ENCODE data around the gene IVD. TPM values are rescaled to one million over a fixed set of nuclear protein-coding genes. Genes with fewer than 3 reads are reported as not detected.
A peak's percentile ranks its signal among the peaks of the same experiment; 100 is the strongest.
"Not testable (repeated sequence)": the region's sequence is repeated elsewhere in the genome, so short reads cannot be mapped to it uniquely, and the experiment has no call there.

Gene IVD
- polyA plus RNA-seq, 3 donors from 2014 or later: 41.8 to 63.0 (median 60.6) TPM

DNA sequence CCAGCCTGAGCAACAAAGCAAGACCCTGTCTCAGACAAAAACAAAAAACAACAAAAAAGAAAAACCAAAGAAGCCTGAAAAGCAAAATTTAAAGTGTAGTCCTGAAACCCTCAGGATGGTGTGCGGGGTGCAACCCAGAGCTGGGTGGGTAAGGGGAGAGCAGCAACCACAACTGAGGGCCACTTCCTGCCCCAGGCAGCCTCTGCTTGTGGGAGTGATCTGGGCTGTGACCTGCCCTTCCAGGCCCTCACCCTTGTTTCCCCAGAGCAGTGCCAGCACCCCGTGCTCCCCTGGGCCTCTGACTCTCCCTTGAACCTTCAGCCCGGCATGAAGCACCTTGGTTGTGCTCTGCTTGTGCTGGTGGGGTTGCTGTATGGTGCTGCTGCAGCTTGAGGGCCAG is 48.3 kb downstream of the IVD start:
- not testable (repeated sequence) for H3K27me3 Mint-ChIP-seq (ENCODE audit: low read depth in 3 of 3); H3K9me3 Mint-ChIP-seq; H3K36me3 Mint-ChIP-seq
- Mint-ChIP-seq H3K27ac (peak overlapping the region; percentile 88 to 96 (median 92)), H3K4me1 (peaks cover 83 to 86% of the 10 kb centered on the region in 2 donors), H3K4me3 (peak overlapping the region; percentile 81 to 92 (median 83))
- DNase-seq: peak; percentile 39 to 47 (median 43)

DNA sequence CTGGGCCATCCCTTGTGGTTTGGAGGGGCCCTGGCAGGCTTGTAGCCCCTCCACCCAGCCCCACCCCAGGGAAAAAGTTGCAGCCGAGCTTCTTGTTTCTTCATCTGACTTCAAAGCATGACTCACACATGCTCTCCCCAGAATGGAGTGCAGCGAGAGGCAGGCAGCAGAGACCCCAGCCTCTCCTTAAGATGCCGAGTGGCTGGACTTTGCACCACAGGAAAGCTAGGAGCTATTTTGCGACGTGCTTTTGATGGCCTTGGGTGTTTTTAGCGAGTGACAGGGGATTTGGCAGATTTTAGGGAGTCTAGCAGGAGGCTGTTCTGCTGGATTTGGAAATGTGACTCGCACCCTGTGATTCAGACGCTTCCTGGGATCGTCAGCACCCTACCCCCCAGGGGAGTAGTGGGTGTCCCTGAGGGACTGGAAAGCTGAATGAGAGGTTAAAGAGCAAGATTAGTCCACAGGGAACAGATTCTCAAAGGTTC is 49.4 kb downstream of the IVD start:
- Mint-ChIP-seq H3K9me3 (no peaks in the 10 kb centered on the region), H3K36me3 (peaks cover 0 to 2% (median 0%) of the 10 kb centered on the region in 3 donors), H3K27me3 (ENCODE audit: low read depth in 3 of 3) (peaks cover 0 to 9% (median 3%) of the 10 kb centered on the region in 3 donors), H3K4me1 (peaks cover 76% of the 10 kb centered on the region in 2 donors), H3K27ac (peak overlapping the region; percentile 88 to 96 (median 92)), H3K4me3 (peak overlapping the region; percentile 74 to 92 (median 82))
- DNase-seq: no peak

DNA sequence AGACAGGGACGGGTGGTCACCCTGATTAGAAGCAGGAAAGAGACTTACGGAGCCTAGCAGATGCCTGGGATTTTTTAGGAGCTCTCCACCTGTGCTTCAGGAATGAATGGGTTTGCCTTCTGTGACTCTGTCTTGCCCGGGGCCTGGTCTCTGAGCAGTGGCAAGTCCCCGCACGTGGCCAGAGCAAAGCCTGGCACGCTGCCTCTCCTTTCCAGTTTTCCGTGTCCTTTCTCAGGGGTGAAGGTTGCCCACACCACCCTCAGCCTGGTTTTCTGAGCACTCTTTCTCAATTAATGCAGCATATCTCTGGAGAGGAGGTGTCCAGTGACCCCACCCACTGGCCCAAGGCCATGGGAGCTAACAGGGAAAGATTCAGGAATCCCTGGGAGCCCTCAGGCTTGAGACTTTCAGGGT is 50.7 kb downstream of the IVD start:
- Mint-ChIP-seq H3K4me1 (peaks cover 65 to 66% of the 10 kb centered on the region in 2 donors), H3K27me3 (ENCODE audit: low read depth in 3 of 3) (peaks cover 0 to 6% (median 3%) of the 10 kb centered on the region in 3 donors), H3K27ac (peak overlapping the region; percentile 77 to 95 (median 92)), H3K36me3 (no peaks in the 10 kb centered on the region), H3K4me3 (peak overlapping the region in 3 of 5 donors; percentile 16 to 53 (median 48)), H3K9me3 (no peaks in the 10 kb centered on the region)
- no peak for DNase-seq

DNA sequence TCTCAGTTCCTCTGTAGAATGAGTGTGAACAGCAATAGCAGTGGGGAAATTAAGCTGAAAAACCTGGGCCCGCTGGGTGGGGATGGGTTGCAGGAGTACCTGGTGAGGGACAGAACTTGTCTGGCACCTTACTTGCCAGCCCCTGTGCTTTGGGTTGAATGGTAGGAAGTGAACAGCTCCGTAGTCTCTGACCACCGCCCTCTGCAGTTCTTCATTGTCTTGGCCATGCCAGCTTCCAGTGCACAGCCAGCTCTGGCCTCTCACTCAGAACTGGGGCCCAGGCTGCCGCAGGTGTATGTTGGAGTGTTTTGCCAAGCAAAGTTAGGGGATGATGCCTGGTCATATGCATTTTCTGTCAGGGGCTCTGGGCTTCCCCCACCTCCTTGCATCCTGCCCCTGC is 51.1 kb downstream of the IVD start:
- Mint-ChIP-seq H3K9me3 (no peaks in the 10 kb centered on the region), H3K4me1 (peaks cover 60 to 62% of the 10 kb centered on the region in 2 donors), H3K27ac (peak overlapping the region in 5 of 6 donors; percentile 36 to 95 (median 77)), H3K4me3 (peak overlapping the region in 1 of 5 donors; percentile 30), H3K36me3 (no peaks in the 10 kb centered on the region), H3K27me3 (ENCODE audit: low read depth in 3 of 3) (peaks cover 0 to 9% (median 3%) of the 10 kb centered on the region in 3 donors)
- DNase-seq: no peak

DNA sequence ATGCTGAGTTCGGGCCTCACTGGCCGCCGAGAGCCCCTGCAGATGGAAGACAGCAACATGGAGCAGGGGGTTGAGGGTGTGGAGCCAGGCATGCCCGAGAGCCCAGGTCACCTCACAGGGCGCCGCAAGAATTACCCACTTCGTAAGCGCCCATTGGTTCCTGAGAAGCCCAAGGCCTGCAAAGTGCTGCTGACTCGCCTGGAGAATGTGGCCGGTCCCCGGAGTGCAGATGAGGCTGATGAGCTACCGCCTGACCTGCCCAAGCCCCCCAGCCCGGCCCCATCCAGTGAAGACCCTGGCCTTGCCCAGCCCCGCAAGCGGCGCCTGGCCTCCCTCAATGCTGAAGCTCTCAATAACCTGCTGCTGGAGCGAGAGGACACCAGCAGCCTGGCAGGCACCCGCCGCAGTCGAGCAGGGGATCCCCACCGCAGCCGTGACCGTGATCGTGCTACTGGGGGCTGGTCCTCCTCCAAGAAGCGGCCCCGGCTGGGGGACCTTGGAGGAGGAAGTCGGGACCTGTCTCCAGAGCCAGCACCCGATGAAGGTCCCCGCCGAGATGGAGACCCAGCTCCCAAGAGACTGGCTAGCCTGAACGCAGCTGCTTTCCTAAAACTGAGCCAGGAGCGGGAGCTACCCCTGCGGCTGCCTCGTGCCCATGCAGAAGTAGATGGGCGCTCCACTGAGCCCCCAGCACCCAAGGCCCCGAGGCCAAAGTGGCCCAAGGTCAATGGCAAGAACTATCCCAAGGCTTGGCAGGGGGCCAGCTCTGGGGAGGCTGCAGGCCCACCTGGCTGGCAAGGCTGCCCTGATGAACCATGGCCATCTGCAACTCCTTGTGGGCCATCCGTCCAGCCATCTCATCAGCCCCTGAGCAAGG is 53.1 kb downstream of the IVD start:
- DNase-seq: no peak
- Mint-ChIP-seq H3K9me3 (no peaks in the 10 kb centered on the region), H3K4me3 (no peak overlapping the region), H3K36me3 (peaks cover 0 to 5% (median 0%) of the 10 kb centered on the region in 3 donors), H3K4me1 (peaks cover 40 to 42% of the 10 kb centered on the region in 2 donors), H3K27me3 (ENCODE audit: low read depth in 3 of 3) (peaks cover 0 to 11% (median 3%) of the 10 kb centered on the region in 3 donors), H3K27ac (no peak overlapping the region)

DNA sequence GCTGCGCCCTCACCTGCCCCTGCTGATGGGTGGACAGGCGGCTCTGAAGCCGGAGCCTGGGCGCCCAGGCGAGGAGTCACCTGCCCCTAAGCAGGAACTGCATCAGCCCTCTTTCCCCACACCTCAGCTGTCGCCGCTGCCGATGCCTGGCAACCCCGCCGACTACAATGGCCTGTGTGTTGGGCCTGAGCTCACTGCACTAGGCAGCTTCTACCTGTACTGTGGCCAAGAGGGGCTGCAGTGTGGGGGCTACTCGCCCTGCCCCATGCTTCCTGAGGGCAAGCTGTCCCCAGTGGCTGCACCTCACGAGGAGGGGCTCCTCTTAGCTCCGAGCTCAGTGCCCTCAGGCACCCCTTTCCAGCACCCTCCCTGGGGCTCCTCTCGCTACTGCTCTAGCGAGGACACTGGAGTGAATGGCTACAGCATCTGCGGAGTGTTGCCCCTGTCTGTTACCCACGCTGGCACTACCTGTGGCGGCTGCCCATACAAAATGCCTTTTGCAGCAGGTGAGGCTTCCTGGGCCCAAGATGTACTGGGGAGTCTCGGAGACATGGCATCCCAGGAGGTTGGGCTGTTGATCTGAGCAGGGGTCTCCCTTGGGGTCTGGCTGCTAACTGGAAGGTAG is 53.9 kb downstream of the IVD start:
- H3K36me3 Mint-ChIP-seq: peaks cover 0 to 5% (median 0%) of the 10 kb centered on the region in 3 donors
- H3K27ac Mint-ChIP-seq: no peak overlapping the region
- H3K4me3 Mint-ChIP-seq: no peak overlapping the region

DNA sequence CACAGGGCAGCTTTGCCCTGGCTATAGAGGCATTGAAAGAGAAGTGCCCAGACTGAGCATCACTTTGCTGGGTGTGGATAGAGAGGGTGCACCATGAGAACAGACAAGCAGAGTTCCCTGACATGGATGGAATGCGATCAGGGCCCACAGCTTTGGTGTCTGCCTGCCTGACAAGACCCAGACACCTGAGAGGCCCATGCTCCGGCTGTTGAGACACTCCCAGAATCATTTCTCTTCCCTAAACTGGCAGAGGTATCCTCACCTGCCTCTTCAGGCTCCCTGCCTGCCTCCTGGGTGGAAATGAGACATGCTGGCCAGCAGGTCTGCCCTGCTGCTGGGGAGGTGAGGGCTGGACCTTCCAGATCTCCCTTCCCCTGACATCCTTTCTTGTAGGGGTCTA is 54.8 kb downstream of the IVD start:
- Mint-ChIP-seq H3K27ac (no peak overlapping the region), H3K36me3 (peaks cover 0 to 7% (median 0%) of the 10 kb centered on the region in 3 donors)

More for the DNA sequence above, 53.9 kb downstream of the IVD start:
- Mint-ChIP-seq H3K4me1 (peaks cover 33 to 34% of the 10 kb centered on the region in 2 donors), H3K9me3 (no peaks in the 10 kb centered on the region), H3K27me3 (ENCODE audit: low read depth in 3 of 3) (peaks cover 0 to 11% (median 2%) of the 10 kb centered on the region in 3 donors)
- no peak for DNase-seq

DNA sequence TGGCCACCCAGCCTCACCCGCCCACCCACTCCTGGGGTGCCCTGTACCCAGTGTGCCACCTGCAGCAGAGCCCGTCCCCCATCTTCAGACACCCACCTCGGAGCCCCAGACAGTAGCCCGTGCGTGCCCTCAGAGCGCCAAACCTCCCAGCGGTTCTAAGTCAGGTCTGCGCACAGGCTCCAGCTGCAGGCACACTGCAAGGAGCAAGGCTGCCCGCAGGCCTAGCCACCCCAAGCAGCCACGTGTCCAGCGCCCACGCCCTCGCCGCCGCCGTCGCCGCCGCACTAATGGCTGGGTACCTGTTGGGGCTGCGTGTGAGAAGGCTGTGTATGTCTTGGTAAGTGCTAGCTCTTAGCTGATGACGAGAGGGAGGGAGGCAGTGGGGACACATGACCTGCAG is 56.4 kb downstream of the IVD start:
- Mint-ChIP-seq H3K36me3 (peaks cover 0 to 14% (median 0%) of the 10 kb centered on the region in 3 donors), H3K27ac (no peak overlapping the region), H3K27me3 (ENCODE audit: low read depth in 3 of 3) (peaks cover 0 to 5% (median 0%) of the 10 kb centered on the region in 3 donors), H3K4me3 (no peak overlapping the region), H3K4me1 (peaks cover 8 to 9% of the 10 kb centered on the region in 2 donors), H3K9me3 (no peaks in the 10 kb centered on the region)
- no peak for DNase-seq

More for the DNA sequence above, 54.8 kb downstream of the IVD start:
- Mint-ChIP-seq H3K4me3 (no peak overlapping the region), H3K27me3 (ENCODE audit: low read depth in 3 of 3) (peaks cover 0 to 11% (median 0%) of the 10 kb centered on the region in 3 donors), H3K4me1 (peaks cover 24 to 25% of the 10 kb centered on the region in 2 donors), H3K9me3 (no peaks in the 10 kb centered on the region)
- DNase-seq: no peak

DNA sequence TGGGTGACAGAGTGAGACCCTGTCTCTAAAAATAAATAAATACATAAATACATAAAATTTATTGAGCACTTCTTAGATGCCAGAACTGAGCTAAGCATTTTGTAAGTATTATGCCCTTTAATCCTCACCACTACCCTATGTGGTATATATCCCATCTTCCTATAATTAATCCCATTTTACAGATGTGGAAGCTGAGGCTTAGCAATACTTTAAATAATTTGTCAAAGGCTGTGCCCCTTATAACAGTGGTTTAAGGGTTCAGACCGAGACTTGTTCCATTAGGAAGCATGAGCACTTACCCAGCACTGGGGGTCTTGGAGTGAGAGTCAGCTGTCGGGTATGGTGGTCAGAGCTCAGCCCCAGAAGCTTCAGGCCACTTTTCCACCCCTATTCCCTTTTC is 57.7 kb downstream of the IVD start:
- Mint-ChIP-seq H3K9me3 (no peaks in the 10 kb centered on the region), H3K27me3 (ENCODE audit: low read depth in 3 of 3) (peaks cover 0 to 5% (median 0%) of the 10 kb centered on the region in 3 donors), H3K4me3 (no peak overlapping the region), H3K27ac (no peak overlapping the region), H3K36me3 (peaks cover 0 to 14% (median 0%) of the 10 kb centered on the region in 3 donors), H3K4me1 (no peaks in the 10 kb centered on the region)
- DNase-seq: no peak

DNA sequence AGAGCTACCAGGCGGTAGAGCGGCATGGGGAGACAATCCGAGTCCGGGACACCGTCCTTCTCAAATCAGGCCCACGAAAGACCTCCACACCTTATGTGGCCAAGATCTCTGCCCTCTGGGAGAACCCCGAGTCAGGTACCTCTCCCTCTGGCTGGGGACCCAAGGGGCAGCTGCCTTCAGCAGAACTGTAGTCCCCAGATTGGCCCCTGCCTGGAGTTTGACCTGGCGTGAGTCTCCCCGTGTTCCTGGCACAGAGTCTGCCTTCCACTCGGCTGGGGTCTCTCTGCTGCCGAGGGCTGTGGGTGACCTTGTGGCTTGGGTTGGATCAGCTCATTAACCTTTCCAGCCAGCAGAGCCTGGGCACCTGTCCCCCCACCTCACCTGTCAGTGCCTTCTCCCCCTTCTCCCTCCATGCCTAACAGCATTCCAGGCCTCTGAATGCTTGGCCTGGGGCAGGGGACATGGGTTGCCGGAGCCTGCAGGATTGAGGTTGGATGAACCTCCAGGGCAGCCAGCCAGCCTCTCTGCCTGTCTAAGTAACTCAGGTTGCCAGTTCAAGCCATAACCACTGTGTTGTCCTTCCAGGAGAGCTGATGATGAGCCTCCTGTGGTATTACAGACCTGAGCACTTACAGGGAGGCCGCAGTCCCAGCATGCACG is 58.4 kb downstream of the IVD start:
- Mint-ChIP-seq H3K27me3 (ENCODE audit: low read depth in 3 of 3) (peaks cover 0 to 5% (median 0%) of the 10 kb centered on the region in 3 donors), H3K9me3 (no peaks in the 10 kb centered on the region), H3K27ac (peak overlapping the region in 1 of 6 donors; percentile 51), H3K4me3 (no peak overlapping the region), H3K36me3 (peaks cover 0 to 14% (median 0%) of the 10 kb centered on the region in 3 donors), H3K4me1 (no peaks in the 10 kb centered on the region)
- no peak for DNase-seq

DNA sequence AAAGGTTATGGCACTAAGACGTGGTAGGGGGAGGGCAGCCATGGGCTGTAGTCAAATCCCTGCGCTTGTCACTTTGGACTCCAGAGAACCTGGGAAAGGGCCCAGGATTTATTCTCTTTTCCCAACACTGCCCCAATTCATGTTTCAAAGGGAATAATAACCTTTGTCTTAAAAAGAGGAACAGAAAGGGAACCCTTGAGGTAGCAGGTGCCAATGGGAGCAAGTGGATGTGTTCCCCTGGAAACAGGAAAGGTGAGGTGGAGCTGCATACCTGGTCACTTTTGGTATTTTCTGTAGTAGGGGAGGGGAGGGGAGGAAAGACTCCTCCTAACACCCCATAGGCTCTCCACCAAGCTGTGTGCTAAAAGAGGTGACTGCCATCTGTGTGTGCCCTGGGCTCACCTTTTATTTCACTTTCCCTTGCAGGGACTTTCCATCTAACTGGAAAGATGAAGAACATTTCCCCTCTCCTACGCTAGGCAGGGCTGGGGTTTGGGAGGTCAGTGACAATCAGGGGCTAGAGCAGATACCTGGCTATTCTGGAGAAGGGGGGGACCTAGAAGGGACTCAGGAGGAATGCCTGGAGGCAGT is 59.1 kb downstream of the IVD start:
- Mint-ChIP-seq H3K27me3 (ENCODE audit: low read depth in 3 of 3) (peaks cover 0 to 5% (median 0%) of the 10 kb centered on the region in 3 donors), H3K4me1 (no peaks in the 10 kb centered on the region), H3K27ac (peak overlapping the region in 2 of 6 donors; percentile 24 to 51), H3K9me3 (no peaks in the 10 kb centered on the region), H3K36me3 (peaks cover 0 to 14% (median 0%) of the 10 kb centered on the region in 3 donors), H3K4me3 (no peak overlapping the region)
- no peak for DNase-seq

DNA sequence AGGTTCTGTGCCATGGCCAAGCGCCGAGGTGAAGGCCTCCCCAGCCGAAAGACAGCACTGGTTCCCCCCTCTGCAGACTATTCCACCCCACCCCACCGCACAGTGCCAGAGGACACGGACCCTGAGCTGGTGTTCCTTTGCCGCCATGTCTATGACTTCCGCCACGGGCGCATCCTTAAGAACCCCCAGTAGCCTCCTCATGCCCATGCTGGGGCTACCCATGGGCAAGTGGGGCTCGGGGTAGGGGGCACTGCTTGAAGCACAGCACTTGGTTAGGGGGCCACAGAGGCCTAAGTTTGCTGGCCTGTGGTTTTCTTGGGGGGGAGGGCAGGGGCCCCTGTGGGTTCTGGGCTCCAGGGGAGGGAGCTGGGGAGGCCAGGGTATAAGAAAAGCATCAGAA is 60.3 kb downstream of the IVD start:
- no peaks in the 10 kb centered on the region for H3K4me1 Mint-ChIP-seq
- peak overlapping the region in 1 of 6 donors; percentile 49 for H3K27ac Mint-ChIP-seq
- H3K36me3 Mint-ChIP-seq: peaks cover 0 to 14% (median 0%) of the 10 kb centered on the region in 3 donors
- H3K4me3 Mint-ChIP-seq: no peak overlapping the region
- H3K27me3 Mint-ChIP-seq (ENCODE audit: low read depth in 3 of 3): peaks cover 0 to 5% (median 0%) of the 10 kb centered on the region in 3 donors
- no peaks in the 10 kb centered on the region for H3K9me3 Mint-ChIP-seq
- DNase-seq: no peak
